ENCODE data around the gene CA10. TPM values are rescaled to one million over a fixed set of nuclear protein-coding genes. Genes with fewer than 3 reads are reported as not detected.

The CA10 gene
- total RNA-seq, 6 experiments from 2014 or later = not detected

DNA sequence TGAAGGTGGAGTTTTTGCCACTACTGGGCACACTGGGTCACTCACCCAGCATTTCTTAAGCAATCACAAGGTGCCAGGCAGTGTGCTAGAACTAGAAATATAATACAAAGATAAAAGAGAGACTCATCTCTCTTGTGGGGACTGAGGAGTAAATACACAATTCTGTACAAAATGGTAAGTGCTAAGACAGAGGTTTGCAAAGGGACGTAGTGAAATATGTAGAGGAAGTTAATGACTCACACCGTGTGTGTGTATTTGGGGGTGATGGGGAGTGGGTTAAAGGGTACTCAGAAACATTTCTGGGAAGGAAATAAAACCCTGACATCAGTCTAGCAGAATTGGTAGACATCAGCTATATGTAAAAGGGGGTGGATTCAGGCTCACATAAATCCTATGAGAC lies 389.3 kb downstream of the CA10 start:
- Mint-ChIP-seq H3K4me1 (ENCODE audit: low read depth) (no peaks in the 10 kb centered on the region), H3K27me3 (ENCODE audit: insufficient read depth) (no peaks in the 10 kb centered on the region), H3K9me3 (no peaks in the 10 kb centered on the region), H3K36me3 (ENCODE audit: low read depth) (no peaks in the 10 kb centered on the region), H3K27ac (no peak overlapping the region), H3K4me3 (no peak overlapping the region)
- DNase-seq = no peak
- TF ChIP-seq, protein P1, sequence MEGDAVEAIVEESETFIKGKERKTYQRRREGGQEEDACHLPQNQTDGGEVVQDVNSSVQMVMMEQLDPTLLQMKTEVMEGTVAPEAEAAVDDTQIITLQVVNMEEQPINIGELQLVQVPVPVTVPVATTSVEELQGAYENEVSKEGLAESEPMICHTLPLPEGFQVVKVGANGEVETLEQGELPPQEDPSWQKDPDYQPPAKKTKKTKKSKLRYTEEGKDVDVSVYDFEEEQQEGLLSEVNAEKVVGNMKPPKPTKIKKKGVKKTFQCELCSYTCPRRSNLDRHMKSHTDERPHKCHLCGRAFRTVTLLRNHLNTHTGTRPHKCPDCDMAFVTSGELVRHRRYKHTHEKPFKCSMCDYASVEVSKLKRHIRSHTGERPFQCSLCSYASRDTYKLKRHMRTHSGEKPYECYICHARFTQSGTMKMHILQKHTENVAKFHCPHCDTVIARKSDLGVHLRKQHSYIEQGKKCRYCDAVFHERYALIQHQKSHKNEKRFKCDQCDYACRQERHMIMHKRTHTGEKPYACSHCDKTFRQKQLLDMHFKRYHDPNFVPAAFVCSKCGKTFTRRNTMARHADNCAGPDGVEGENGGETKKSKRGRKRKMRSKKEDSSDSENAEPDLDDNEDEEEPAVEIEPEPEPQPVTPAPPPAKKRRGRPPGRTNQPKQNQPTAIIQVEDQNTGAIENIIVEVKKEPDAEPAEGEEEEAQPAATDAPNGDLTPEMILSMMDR (IDR thresholded peaks at IDR 0.05) = no peak

DNA sequence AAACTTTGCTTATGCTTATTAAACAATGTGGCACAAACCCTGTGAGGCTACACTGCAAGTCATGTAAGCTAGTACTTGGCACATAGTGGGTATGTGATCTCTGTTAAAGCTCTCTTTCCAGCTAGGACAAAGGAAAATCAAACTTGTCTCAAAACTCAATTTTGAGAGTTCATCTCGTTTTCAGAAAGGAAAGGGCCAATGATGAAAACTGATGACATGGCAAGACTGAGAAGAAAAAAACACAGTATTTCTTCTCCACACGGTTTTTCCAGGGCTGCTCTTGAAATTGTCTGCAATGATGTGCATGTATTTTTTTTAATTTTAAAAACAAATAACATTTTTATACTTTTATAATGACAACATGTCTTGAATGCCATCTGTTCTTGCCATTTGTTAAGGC lies 389.8 kb downstream of the CA10 start:
- no peaks in the 10 kb centered on the region for H3K36me3 Mint-ChIP-seq (ENCODE audit: low read depth)
- DNase-seq = no peak
- no peaks in the 10 kb centered on the region for H3K27me3 Mint-ChIP-seq (ENCODE audit: insufficient read depth)
- no peak overlapping the region for H3K27ac Mint-ChIP-seq
- no peaks in the 10 kb centered on the region for H3K4me1 Mint-ChIP-seq (ENCODE audit: low read depth)
- no peaks in the 10 kb centered on the region for H3K9me3 Mint-ChIP-seq
- no peak overlapping the region for H3K4me3 Mint-ChIP-seq
- TF ChIP-seq, protein P1 (IDR thresholded peaks at IDR 0.05) = no peak

DNA sequence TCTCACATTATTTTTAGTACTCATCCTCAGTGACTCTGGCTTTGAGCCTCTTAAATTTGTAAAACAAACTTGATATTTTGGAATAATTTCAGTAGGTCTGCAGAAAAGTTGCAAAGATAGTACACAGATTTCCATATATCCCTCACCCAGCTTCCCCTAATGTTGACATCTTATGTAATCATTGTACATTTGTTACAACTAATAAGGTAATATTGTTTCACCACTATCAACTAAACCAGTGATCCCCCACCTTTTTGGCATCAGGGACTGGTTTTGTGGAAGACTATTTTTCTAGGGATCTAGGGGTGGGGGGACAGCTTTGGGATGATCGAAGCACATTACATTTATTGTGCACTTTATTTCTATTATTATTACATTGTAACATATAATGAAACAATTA lies 391.2 kb downstream of the CA10 start:
- TF ChIP-seq, protein P1 (IDR thresholded peaks at IDR 0.05) = no peak
- Mint-ChIP-seq H3K27me3 (ENCODE audit: insufficient read depth) (peaks cover under 1% of the 10 kb centered on the region; the same call in 1 of the 2 replicates), H3K9me3 (no peaks in the 10 kb centered on the region), H3K27ac (no peak overlapping the region), H3K36me3 (ENCODE audit: low read depth) (no peaks in the 10 kb centered on the region), H3K4me1 (ENCODE audit: low read depth) (no peaks in the 10 kb centered on the region), H3K4me3 (no peak overlapping the region)
- DNase-seq = no peak

DNA sequence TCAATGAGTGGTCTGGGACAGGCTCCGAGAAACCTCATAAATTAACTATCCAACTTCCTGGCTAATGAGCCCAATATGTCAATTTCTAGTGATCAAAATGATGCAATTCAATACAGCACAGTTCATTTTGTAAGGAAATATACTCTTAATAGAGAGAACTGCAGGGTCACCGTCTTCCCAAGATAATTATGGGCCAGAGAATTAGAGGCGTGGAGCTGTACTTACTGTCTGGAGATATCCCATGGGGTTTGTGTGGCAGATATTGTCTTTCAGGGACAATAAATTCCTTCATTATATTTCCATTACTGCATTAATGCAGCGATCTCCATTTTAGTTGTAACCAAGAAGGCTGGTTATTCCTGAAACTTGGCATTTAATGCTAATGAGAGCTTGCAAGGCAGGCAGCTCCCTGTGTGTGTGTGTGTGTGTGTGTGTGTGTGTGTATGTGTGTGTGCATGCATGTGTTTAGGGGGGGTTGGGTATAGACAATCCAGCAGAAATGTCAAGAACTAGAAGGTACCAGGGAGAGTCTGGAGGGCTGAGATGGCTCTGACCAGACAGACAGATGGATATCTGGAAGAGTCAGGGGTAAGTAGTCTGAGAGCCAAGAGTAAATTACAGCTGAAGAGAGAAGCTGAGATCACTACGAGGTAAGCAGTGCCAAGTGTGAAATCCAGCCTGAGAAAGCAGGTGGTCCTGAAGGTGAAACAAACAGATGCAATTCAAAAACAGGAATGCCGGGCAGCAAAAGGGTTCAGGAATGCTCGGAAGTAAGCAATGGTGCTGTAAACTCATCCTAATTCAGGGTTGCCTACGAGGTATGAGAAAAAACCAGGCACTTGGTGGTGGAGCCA lies 393.0 kb downstream of the CA10 start:
- Mint-ChIP-seq H3K36me3 (ENCODE audit: low read depth) (no peaks in the 10 kb centered on the region), H3K4me1 (ENCODE audit: low read depth) (no peaks in the 10 kb centered on the region), H3K27ac (no peak overlapping the region), H3K4me3 (no peak overlapping the region), H3K9me3 (no peaks in the 10 kb centered on the region), H3K27me3 (ENCODE audit: insufficient read depth) (peaks cover 2% of the 10 kb centered on the region; the same call in 1 of the 2 replicates)
- TF ChIP-seq, protein P1 (IDR thresholded peaks at IDR 0.05) = no peak
- no peak for DNase-seq

DNA sequence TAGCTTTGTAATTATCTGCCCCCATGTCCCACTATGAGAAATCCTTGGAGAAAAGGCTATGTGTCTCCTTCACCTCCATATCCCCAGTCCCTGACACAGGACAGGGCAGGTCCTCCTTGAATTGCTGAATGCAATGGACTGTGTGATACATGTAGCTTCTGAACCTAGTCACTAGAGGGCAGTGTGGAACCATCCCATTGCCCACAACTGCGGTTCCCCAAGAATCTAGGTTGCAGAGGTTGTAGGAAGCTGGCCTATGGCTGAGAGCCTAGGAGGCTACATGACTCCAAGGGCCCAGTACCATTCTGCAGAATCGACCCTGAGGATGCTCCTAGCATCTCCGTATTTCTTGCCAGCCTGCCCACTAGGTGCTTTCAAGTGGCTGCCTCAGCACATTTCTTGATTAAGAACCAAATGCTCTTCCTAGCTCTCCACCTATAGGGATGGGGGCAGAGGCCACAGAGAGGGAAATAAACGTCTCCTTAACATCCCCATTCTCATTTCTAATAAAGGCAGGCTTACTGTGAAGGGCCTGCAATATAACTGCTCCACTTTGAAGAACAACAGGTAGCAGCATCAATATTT lies 394.0 kb downstream of the CA10 start:
- Mint-ChIP-seq H3K9me3 (no peaks in the 10 kb centered on the region), H3K4me1 (ENCODE audit: low read depth) (no peaks in the 10 kb centered on the region), H3K4me3 (no peak overlapping the region), H3K27ac (no peak overlapping the region), H3K27me3 (ENCODE audit: insufficient read depth) (peaks cover 2% of the 10 kb centered on the region; the same call in 1 of the 2 replicates), H3K36me3 (ENCODE audit: low read depth) (no peaks in the 10 kb centered on the region)
- DNase-seq = peak; percentile 48
- TF ChIP-seq, protein P1 (IDR thresholded peaks at IDR 0.05) = peak; percentile 86
